GM18951 (cell line): Measurements from ENCODE around the gene TDRD10.
"Not testable (repeated sequence)": the region's sequence is repeated elsewhere in the genome, so short reads cannot be mapped to it uniquely, and the experiment has no call there.

Source experiments
- POLR2A ChIP-seq: IDR thresholded peaks from 4 replicates; pipeline ENCODE4 v1.6.1; 2011; ENCODE audit warnings: mild to moderate bottlenecking; ENCODE audit not compliant: insufficient read length, insufficient read depth; ENCODE audit errors: extremely low read depth
- in situ Hi-C: fragments of 300-500 bp; cut with MboI; formaldehyde crosslinking; loops from one replicate; pipeline ENCODE4 v1.12.0; 2022; ENCODE audit warnings: low sequenced_read_pairs, mixed read lengths, inconsistent platforms; ENCODE audit not compliant: unreplicated experiment

TDRD10 gene

DNA sequence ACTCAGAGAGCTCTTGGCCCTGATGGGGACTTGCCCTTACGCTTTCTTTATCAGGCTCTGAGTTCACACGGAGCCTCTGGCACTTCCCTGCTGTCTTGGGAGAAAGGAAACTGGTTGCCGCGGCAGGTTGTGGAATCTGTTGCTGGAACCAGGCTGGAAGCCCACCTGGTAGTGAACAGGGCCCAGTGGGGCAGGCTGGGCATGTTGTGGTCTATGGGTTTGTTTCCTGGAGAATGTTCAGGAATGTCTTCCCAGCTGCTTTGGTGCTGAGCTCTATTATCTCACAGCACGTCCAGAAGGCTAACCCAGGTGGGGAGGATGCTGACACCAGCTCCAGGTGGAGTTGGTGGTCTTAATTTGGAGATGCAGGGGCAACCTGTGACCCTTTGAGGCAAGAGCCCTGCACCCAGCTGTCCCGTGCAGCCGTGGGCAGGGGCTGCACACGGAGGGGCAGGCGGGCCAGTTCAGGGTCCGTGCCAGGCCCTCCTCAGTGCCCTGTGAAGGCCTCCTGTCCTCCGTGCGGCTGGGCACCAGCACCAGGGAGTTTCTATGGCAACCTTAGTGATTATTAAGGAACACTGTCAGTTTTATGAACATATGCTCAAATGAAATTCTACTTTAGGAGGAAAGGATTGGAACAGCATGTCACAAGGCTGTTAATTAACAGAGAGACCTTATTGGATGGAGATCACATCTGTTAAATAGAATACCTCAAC is 33.3 kb upstream of the TDRD10 start:
- in situ Hi-C loops, result no loop called here
- TF ChIP-seq POLR2A, result no peak

DNA sequence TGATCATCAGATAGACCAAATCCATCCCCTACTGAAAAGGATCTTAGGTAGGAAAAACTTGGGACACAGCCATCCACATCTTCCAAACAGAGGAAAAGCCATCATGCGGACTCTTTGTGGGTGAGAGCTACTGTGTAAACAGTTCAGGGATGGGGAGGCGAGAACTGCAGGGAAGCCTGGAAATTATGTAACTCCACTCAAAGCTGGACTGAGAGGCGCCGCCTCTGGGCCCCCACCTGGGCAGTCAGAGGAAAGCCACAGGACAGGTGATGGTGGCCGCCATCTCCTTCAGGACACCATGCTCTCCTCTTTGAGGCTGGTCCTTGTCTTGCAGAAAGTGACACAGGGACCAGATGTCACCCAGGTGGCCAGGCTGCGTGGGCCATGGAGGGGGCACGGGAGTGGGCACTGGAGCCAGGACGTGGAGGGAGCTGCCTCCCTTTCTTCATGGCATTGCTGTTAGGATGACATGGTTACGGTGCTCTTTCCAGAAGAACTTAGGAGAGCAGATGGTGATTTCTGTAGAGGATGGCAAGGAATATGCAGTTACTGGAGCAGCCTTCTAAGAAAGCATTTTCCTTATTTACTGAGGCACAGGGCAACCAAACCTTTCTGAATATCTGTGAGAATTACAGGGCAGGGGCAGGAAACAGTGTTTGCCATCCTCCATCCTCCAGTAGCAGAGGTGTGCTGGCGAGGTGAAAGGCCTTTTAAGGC is 32.0 kb upstream of the TDRD10 start:
- TF ChIP-seq POLR2A, result no peak
- in situ Hi-C loops, result no loop called here

DNA sequence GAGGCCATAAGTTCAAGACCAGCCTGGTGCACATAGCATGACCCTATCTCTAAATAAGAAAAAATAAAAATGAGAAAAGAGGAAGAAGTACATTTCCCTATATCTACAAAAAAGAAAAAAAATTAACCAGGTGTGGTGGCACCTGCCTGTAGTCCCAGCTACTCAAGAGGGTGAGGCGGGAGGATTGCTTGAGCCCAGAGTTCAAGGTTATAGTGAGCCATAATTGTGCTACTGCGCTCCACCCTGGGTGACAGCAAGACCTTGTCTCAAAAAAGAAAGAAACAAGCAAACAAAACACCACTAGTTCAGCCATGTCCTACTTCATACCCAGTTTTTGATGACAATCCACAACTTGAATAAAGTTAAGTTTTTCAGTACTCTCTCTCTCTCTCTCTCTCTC is 30.7 kb upstream of the TDRD10 start:
- TF ChIP-seq POLR2A, result no peak
- in situ Hi-C loops, result no loop called here

DNA sequence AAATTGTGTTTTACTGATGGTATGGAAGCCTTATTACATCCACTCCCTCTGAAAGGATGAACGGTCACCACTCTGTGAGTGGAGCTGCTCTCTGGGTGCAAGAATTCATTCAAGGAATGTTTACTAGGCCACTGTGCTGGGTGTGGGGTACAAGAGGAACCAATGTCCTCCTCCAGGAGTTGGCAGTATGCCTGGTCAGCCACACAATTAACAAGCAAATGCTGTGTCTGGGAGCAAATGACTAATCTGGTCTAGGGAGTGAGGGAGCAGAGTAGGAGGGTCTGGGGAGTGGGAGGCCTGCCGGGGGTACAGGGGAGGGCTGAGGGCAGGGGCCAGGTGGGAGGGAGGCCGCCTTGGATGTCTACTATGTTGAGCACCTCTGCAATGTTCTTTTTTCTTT is 27.2 kb upstream of the TDRD10 start:
- in situ Hi-C loops, result no loop called here
- TF ChIP-seq POLR2A, result no peak

DNA sequence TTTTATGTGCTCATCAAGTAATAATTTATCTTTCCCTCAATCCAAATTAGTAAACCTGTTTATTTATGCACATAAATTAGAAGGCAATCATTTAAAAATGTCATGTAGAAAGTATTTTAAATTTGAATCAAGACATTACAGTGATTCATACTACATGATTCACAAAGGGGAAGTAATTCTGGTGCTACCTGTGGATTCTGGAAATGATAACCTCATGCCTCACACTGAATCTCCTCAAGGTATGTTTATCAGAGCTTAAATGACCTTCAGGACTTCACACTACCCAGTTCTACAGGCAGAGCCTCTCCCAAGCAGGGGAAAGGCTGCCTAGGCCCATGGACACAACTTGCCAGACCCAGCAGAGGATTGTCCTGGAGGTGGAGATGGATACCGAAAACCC is 25.2 kb upstream of the TDRD10 start:
- in situ Hi-C loops, result no loop called here
- TF ChIP-seq POLR2A, result no peak

DNA sequence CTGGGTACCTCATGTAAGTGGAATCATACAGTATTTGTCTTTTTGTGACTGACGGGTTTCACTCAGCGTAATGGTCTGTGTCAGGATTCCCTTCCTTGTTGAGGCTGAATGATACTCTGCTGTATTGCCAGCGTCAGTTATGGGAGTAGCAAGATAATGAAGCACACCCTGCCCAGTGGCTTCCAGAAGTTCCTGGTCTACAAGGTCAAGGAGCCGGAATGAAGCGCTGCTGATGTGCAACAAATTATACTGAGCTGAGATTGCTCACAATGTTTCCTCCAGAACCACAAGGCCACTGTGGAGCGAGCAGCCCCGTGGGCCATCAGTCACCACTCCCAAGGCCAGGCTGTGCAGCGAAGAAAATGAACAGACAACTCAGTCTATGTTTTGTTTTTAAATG is 24.0 kb upstream of the TDRD10 start:
- in situ Hi-C loops, result no loop called here
- TF ChIP-seq POLR2A, result no peak

DNA sequence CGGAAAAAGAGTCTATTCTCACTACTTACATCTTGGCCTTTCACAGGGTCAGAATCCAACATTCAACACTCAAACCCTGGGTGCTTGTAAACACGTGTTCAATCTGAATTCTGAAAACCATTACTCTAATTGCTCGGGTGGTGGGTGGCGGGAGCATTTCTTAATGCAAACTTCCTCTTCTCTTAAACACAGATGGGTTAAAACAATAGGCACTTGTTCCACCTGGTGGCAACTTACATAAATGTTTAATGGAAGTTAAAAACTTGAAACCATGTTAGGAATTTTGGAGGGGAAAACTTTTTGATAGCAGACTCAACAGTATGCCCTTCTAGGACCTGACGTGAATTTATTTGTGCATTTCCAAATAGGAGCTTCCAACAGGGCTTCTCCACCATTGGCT is 23.4 kb upstream of the TDRD10 start:
- in situ Hi-C loops, result no loop called here
- no peak for TF ChIP-seq POLR2A

DNA sequence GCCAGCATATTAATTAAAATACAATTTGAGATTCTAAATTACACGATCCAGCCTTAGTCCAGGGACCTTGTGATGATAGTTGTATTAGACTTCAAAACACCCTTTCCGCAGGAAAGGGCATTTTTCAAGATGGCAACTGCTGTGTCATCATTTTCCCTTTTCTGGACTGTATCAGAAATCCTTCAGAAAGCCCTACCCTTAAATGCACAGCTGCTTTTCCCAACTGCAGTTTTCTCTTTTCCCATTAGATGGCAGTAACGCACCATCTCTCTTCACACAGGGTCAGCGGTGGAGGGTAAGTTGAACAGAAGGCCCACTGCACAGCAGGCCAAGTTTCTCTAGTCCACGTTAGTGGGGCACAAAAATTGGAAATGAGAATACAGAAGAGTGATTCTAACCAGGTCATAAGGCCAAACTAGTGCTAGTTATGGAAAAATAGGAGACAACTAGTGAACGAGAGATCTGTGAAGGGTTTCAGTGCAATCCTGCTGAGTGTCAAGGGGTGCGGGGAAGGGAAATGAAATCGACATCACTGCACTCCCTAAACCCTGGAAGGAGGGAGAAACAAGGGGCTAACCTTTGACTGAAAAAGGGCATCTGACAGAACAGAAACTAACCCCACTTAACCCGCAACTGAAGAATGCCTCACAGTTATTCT is 22.1 kb upstream of the TDRD10 start:
- no peak for TF ChIP-seq POLR2A

DNA sequence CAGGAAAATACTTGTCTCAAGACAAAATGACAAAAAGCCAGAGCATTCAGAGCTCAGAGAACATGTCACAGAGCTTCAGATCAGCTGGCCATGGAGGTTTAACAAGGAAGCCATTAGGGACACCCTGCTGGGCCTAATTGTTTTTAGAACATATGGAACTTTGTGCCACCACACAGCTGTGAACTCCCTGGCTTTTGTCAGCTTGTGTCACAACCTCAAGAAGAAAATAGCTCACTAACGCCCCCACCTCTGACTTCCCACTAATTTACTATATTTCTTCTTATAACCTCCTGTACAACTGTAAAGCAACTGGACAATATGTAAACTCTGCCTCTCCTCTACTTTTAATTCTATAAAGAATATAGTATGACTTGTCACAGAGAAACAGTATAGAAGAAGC is 21.0 kb upstream of the TDRD10 start:
- no peak for TF ChIP-seq POLR2A
- in situ Hi-C loops, result no loop called here

More for the DNA sequence above, 22.1 kb upstream of the TDRD10 start:
- in situ Hi-C loops, result no loop called here

DNA sequence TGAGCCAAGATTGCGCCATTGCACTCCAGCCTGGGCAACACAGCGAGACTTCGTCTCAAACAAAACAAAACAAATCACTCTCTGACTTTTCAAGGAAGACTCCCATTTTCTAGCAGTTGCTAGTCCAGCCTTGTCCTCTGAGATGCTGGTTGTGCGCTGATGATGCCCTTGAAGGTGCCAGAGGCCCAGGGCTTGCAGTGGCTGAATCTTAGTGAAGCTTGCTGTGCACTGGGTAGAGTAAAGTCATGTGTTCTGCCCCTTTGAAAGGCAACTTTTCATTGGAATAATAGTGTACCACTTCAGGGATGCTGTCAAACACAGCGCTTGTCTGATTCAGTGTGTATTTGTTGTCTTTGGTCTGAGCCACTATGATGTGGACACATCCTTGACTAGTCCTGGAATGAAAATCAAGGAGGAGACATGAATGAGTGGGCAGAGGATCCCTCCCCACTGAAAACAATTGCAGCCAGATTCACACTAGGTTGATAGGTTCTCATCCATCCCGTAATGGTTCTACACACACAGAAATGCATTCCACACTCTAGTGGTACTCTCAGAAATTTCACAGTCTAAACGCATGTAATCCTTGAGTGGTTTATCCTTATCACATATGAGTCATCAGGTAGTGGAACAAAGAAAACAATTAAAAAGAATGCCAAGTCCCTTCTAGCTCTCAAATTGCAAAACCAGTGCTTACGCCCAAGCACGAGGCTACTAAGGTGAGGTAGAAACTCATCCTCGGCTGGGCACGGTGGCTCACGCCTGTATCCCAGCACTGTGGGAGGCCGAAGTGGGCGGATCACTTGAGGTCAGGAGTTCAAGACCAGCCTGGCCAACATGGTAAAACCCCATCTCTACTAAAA is 17.8 kb upstream of the TDRD10 start:
- no peak for TF ChIP-seq POLR2A
- in situ Hi-C loops, result no loop called here

DNA sequence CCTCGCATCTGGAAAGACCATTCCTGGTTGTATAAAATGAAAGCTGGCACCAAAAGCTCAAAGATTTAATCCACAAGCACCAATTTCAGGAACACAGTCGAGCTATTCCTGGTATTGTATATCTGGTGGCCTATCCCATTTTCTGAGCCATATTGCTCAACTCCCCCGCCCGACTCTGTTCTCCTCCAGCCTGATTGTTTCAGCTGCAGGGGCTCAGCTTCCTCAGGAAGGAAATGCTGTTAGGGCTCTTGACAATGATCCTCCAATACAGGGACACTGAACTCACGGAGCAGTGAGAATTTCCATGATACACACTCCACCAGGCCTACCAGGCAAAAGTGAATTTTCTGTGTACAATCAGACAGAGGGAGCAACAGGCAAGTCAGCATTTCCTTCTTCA is 16.9 kb upstream of the TDRD10 start:
- TF ChIP-seq POLR2A, result no peak
- in situ Hi-C loops, result no loop called here

DNA sequence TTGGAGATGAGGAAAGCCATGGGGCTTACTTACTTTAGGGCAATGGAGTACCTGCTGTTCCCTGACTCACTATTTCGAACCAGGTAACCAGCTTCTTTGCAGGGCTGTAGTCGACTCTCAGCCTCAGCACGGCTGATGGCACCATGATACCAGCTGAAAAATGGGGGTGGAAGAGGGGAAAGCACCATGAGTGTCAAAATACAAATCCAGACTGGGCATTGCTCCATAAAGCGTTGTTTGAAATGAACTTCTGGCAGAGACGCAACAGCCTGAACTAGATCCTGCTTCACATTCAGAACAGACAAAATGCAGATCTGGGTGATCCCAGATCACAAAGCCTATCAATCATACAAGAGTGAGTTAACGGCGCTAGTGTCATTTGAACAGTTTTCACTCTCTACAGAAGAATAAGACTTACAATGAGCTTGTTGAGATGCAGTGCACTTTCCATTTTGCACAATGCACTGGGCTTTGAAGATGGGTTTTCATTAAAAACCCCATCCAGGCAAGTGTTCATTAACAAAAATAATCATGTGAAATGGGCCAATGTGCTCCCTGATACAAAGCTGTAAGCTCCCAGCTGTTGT is 16.0 kb upstream of the TDRD10 start:
- in situ Hi-C loops, result no loop called here

DNA sequence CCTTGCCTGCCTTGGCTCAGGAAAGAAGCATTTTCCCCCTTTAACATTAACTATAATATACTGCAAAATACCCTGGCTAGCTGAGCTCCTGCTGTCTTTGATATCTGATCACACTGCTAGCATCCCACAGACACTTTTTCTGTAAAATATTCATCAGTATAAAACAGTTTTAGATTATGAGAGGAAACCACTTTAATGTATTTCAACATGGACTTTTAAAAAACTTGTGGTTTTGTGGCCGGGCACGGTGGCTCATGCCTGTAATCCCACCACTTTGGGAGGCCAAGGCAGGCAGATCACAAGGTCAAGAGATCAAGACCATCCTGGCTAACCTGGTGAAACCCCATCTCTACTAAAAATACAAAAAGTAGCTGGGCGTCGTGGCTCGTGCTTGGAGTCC is 15.3 kb upstream of the TDRD10 start:
- in situ Hi-C loops, result not testable (repeated sequence)

More for the DNA sequence above, 16.0 kb upstream of the TDRD10 start:
- no peak for TF ChIP-seq POLR2A
